Measurements from ENCODE around the gene SUSD4.

- TF ChIP-seq GATA3 (IDR thresholded peaks at IDR 0.05; ENCODE audit: low read depth, low read length) (no peak), GATA2 (IDR thresholded peaks at IDR 0.05; ENCODE audit: low read depth, low read length) (no peak)
Measured at GRCh38 chr1:223197923-223198627, 165.9 kb downstream of the SUSD4 start.
